ENCODE data around the gene CLDND2. TPM values are rescaled to one million over a fixed set of nuclear protein-coding genes. Genes with fewer than 3 reads are reported as not detected.

CLDND2 gene
- total and polyA plus RNA-seq, 9 donors: 0.44 to 1.7 (median 0.97) TPM

DNA sequence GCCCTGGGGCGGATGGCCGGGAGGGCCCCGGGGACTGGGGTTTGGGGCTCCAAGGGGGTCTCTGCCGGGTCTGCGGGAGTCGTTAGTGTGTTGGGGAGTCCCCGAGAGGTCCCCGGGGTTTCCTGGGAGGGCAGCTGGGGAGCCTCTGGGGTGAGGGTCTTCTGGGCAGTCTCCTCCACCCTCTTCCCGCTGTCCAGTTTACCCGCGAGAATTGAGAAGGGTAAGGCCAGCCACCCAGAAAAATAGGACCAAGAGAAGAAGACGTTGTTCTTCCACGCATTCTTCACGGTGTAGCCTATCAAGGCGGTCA is 1.6 kb downstream of the CLDND2 start:
- Histone ChIP-seq H3K9me3 (replicated peaks; ENCODE audit: control insufficient read depth, low read depth, low read length) (no peaks in the 10 kb centered on the region), H3K27ac (ENCODE audit: low read length) (peak overlapping the region; percentile 99), H3K36me3 (ENCODE audit: control insufficient read depth, insufficient read depth, low read length) (no peaks in the 10 kb centered on the region), H3K4me3 (ENCODE audit: low read length) (peak overlapping the region; percentile 85), H3K4me1 (ENCODE audit: control insufficient read depth, insufficient read depth, low read length) (peaks cover 24% of the 10 kb centered on the region), H3K27me3 (ENCODE audit: control insufficient read depth, insufficient read depth, low read length) (no peaks in the 10 kb centered on the region)
- WGBS (ENCODE audit: insufficient coverage): 0% methylated on average over 9 of the region's 15 CpGs
- DNase-seq: no peak

DNA sequence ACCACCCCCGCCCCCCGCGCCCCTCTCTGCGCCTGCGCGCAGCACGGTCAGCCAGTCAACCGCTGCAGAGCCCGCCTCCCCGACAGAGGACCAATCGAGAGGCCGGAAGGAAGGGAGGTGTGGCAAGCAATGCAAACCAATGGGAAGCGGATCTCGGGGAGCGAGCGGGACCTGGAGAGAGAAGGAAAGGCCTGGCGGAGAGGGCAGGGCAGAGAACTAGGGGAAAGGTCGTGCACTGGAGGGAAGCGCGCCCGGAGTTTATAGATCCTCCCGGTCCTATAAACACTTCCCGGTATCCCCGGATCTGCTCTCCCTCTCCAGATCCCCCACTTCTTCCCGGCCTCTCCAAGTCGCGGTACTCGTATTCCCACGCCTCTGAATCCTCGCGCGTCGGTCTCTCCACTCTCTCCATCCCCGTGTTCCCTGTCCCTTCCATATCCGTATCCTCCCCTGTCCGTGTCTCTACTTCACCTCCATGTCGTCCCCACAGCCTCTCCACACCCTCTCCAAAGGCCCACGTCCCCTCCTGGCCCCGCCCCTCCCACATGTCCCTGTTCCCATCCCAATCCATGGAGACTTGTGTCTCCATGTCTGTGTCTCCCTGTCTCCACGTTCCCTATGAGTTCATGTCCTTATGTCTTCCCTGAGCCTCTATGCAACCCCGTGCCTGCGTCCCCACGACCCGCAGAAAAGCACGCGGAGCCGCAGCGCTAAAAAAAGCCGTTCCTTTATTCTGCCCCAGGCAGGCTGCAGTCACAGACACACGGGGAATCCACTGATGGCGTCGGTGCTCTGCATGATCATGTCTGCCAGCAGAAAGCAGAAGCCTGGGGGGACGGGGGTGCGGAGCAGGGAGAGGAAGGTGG is 2.2 kb downstream of the CLDND2 start:
- Histone ChIP-seq H3K4me3 (ENCODE audit: low read length) (peak overlapping the region; percentile 85), H3K27ac (ENCODE audit: low read length) (peak overlapping the region; percentile 99), H3K9me3 (replicated peaks; ENCODE audit: control insufficient read depth, low read depth, low read length) (no peaks in the 10 kb centered on the region), H3K36me3 (ENCODE audit: control insufficient read depth, insufficient read depth, low read length) (no peaks in the 10 kb centered on the region), H3K4me1 (ENCODE audit: control insufficient read depth, insufficient read depth, low read length) (peaks cover 24% of the 10 kb centered on the region), H3K27me3 (ENCODE audit: control insufficient read depth, insufficient read depth, low read length) (no peaks in the 10 kb centered on the region)
- peak; percentile 99 for DNase-seq
- 0% methylated on average over 46 of the region's 54 CpGs for WGBS (ENCODE audit: insufficient coverage)

DNA sequence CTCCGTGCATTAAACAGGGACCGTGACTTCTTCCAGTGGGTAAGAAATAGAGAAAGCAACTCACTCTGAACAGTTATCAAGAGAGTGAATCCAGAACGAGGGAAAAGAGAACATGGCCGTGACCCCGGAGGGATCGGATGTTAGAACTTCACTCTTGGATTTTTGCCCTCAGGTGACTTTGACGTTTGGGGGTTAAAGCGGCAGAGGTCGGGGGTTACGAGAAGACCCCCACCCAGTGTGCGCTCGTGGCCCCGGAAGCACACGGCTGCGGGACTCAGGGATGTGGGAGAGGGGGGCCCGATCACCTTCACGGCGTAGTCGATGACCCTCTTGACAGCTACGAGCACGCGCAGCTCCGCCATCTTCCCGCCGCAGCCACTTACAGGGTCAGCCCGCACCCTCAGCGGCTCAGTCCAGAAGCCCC is 2.8 kb downstream of the CLDND2 start, which contains the start of gene ETFB:
Gene ETFB (minus strand): TSS at position 424 of the 424 bp plus-strand sequence. CDS start 62 bp downstream, at position 362.
- Histone ChIP-seq H3K36me3 (ENCODE audit: control insufficient read depth, insufficient read depth, low read length) (no peaks in the 10 kb centered on the region), H3K4me3 (ENCODE audit: low read length) (peak within 1 kb of the TSS; percentile 85), H3K27me3 (ENCODE audit: control insufficient read depth, insufficient read depth, low read length) (no peaks in the 10 kb centered on the region), H3K4me1 (ENCODE audit: control insufficient read depth, insufficient read depth, low read length) (peaks cover 24% of the 10 kb centered on the region), H3K9me3 (replicated peaks; ENCODE audit: control insufficient read depth, low read depth, low read length) (no peaks in the 10 kb centered on the region), H3K27ac (ENCODE audit: low read length) (peak within 1 kb of the TSS; percentile 99)
- no peak for DNase-seq
- WGBS (ENCODE audit: insufficient coverage): 1% methylated on average over 21 of the region's 27 CpGs

DNA sequence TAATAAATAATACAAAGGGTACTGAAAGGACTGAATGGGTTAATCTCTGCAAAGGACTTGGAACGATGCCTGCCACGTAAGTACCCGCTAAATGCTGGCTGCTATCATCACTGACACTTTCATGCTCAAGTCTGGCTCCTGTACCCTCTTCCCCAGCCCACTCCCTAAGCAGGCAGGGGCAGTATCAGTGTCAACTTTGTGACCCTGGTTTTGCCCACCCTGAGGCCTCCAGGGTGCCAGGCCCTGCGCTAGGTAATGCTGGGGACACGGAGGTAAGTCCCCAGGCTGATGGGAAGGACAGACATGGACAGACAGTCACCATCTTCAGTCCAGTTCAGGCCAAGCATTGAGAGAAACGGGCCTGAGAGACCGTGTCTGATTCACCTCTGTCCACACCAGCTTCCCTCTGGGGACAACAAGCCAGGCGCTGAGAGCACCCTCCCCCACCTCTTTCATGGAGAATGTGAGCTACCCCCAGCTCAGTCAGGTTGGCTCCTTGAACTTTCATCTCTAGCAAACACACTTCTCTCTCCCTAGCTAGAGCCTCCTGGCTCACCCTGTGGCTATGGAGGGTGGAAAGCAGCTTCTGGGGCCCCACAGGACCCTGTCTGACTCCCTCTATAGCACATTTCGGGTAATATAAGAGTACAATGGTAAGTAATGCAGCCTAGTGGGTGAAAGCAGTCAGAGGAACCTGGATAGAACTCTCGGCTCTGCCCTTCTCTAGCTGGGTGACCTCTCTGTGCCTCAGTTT is 3.4 kb downstream of the CLDND2 start:
- 16% methylated on average over 7 of the region's 10 CpGs for WGBS (ENCODE audit: insufficient coverage)
- H3K9me3 ChIP-seq (replicated peaks; ENCODE audit: control insufficient read depth, low read depth, low read length): no peaks in the 10 kb centered on the region
- peaks cover 24% of the 10 kb centered on the region for H3K4me1 ChIP-seq (ENCODE audit: control insufficient read depth, insufficient read depth, low read length)
- no peaks in the 10 kb centered on the region for H3K27me3 ChIP-seq (ENCODE audit: control insufficient read depth, insufficient read depth, low read length)
- H3K4me3 ChIP-seq (ENCODE audit: low read length): peak overlapping the region; percentile 81
- DNase-seq: peak; percentile 49
- H3K36me3 ChIP-seq (ENCODE audit: control insufficient read depth, insufficient read depth, low read length): no peaks in the 10 kb centered on the region
- peak overlapping the region; percentile 70 for H3K27ac ChIP-seq (ENCODE audit: low read length)

DNA sequence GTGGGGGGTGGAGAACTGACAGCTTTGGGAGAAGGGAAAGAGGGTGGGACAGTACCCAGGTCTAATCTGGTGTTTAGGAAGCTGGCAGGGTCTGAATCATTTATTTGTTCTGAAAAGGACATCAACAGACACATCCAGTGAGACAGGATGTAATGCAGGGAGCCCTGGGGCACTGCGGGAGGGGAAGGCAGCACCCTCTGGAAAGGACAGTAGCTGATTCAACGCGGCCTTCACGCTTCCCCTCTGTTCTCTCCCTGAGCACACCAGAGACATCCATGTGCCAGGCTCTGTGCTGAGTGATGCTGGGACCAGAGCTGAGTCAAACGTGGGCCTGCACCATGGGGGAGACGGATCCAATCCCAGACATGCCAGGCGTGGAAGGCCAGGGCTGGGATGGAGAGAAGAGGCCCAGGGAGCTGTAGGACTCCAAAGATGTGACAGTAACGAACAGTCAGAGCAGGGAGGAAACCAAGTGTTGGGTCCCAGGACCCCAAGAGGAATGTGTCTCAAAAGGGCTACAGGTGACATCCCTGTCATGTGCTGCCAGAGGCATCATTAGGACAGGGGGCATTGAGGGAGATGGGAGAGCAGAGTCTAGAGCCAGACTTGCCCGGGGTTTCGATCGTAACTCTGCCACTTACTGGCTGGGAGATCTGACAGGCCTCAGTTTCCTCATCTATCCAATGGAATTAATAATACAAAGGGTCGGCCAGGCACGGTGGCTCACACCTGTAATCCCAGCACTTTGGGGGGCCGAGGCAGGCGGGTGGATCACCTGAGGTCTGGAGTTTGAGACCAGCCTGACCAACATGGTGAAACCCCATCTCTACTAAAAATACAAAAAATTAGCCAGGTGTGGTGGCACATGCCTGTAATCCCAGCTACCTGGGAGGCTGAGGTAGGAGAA is 4.3 kb downstream of the CLDND2 start:
- WGBS (ENCODE audit: insufficient coverage): 76% methylated on average over 4 of the region's 15 CpGs

DNA sequence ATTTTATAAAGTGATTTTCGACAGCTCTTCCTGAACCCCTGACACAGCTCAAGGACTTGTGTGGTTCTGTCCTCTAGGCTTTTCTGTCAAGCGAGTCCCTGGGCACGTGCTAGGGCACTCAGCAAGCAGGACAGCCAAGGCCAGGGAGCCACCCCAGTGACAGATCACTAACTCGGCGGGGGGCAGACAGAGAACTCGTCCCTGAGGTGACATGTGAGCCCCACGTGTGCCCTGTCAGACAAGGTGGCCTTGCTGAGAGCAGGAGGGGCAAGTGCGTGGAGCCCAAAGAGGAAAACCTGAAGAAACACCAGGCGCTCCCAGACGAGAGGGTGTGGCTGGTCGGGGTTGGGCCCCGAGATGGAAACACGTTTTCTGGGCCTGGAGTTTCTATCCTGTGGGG is 7.6 kb downstream of the CLDND2 start:
- no peak overlapping the region for H3K4me3 ChIP-seq (ENCODE audit: low read length)
- whole genome bisulfite sequencing (ENCODE audit: insufficient coverage): 91% methylated on average over 11 of the region's 13 CpGs
- no peak overlapping the region for H3K27ac ChIP-seq (ENCODE audit: low read length)
- H3K9me3 ChIP-seq (replicated peaks; ENCODE audit: control insufficient read depth, low read depth, low read length): no peaks in the 10 kb centered on the region
- H3K27me3 ChIP-seq (ENCODE audit: control insufficient read depth, insufficient read depth, low read length): no peaks in the 10 kb centered on the region
- H3K4me1 ChIP-seq (ENCODE audit: control insufficient read depth, insufficient read depth, low read length): peaks cover 7% of the 10 kb centered on the region
- no peak for DNase-seq
- H3K36me3 ChIP-seq (ENCODE audit: control insufficient read depth, insufficient read depth, low read length): no peaks in the 10 kb centered on the region

More for the DNA sequence above, 4.3 kb downstream of the CLDND2 start:
- H3K36me3 ChIP-seq (ENCODE audit: control insufficient read depth, insufficient read depth, low read length): no peaks in the 10 kb centered on the region
- no peak for DNase-seq
- H3K4me3 ChIP-seq (ENCODE audit: low read length): no peak overlapping the region
- H3K9me3 ChIP-seq (replicated peaks; ENCODE audit: control insufficient read depth, low read depth, low read length): no peaks in the 10 kb centered on the region
- peaks cover 24% of the 10 kb centered on the region for H3K4me1 ChIP-seq (ENCODE audit: control insufficient read depth, insufficient read depth, low read length)
- no peak overlapping the region for H3K27ac ChIP-seq (ENCODE audit: low read length)
- no peaks in the 10 kb centered on the region for H3K27me3 ChIP-seq (ENCODE audit: control insufficient read depth, insufficient read depth, low read length)

DNA sequence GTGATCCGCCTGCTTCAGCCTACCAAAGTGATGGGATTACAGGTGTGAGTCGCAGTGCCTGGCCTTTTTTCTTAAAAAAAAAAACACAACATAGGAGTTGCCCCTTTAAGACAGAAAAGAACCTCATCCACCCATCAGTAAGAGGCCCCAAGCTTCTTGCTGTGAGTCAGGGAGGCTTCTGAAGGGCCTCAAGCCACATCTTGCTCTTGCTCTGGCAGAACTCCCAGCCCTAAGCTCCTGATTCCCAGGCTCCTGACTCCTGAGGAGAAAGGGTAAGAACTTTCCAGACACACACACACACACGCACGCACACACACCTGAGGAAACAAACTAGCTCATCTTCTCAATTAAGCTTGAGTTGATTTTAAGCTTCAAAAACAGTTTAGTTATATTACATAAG is 9.5 kb downstream of the CLDND2 start:
- H3K27ac ChIP-seq (ENCODE audit: low read length): no peak overlapping the region
- H3K27me3 ChIP-seq (ENCODE audit: control insufficient read depth, insufficient read depth, low read length): no peaks in the 10 kb centered on the region
- no peaks in the 10 kb centered on the region for H3K36me3 ChIP-seq (ENCODE audit: control insufficient read depth, insufficient read depth, low read length)
- WGBS (ENCODE audit: insufficient coverage): no CpG with 5 or more reads among the region's 4 CpGs
- peak; percentile 74 for DNase-seq
- H3K4me1 ChIP-seq (ENCODE audit: control insufficient read depth, insufficient read depth, low read length): peaks cover under 1% of the 10 kb centered on the region
- no peaks in the 10 kb centered on the region for H3K9me3 ChIP-seq (replicated peaks; ENCODE audit: control insufficient read depth, low read depth, low read length)
- no peak overlapping the region for H3K4me3 ChIP-seq (ENCODE audit: low read length)

DNA sequence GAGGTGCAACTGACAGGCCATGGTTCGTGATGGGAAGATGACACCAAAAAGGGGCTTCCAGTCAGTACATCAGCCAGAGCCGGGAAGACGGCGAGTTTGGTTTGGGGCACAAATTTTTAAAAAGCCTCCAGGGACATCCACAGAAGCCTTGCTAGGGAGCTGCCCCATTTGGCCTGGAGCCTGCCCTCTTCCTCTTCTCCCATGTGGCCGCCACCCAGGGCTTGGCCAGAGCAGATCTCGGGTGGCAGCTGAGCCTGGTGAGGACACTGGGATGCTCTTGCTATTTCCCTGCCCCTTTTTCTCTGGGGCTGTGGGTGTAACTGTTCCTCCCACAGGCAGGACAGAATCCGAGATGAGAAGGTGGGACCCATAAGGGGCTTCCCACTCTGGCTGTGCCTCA is 10.9 kb downstream of the CLDND2 start:
- Histone ChIP-seq H3K4me3 (ENCODE audit: low read length) (no peak overlapping the region), H3K4me1 (ENCODE audit: control insufficient read depth, insufficient read depth, low read length) (peaks cover 4% of the 10 kb centered on the region), H3K36me3 (ENCODE audit: control insufficient read depth, insufficient read depth, low read length) (peaks cover under 1% of the 10 kb centered on the region), H3K27ac (ENCODE audit: low read length) (no peak overlapping the region), H3K9me3 (replicated peaks; ENCODE audit: control insufficient read depth, low read depth, low read length) (no peaks in the 10 kb centered on the region), H3K27me3 (ENCODE audit: control insufficient read depth, insufficient read depth, low read length) (no peaks in the 10 kb centered on the region)
- no peak for DNase-seq
- 78% methylated on average over 6 of the region's 7 CpGs for WGBS (ENCODE audit: insufficient coverage)

DNA sequence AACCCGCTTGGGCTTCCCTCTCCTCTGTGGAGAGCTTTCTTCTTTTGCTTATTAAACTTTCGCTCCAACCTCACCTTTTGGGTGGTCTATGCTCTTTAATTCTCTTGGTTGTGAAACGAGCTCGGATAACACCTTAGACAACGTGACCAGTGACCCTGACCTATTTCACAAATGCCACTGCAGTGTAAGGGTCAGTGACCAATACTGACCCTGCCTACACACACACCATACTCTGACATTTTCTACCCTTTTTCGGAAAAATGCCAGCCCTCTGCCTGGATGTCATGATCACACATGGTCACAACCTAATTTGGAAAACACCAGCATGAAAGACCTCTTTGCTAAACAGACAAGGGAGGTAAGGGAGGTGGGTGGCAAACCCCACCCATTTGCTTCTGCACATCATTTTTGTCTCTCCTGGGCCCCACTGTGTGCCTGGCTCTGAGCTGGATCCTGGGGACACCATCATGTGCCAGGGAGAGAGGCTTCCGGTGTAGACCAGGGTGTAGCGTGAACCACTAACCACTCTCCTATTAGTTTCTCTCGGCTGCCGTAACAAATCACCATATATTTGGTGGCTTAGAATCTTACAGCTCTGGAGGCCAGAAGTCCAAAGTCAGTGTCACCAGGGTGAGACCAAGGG is 12.5 kb downstream of the CLDND2 start:
- peaks cover 15% of the 10 kb centered on the region for H3K36me3 ChIP-seq (ENCODE audit: control insufficient read depth, insufficient read depth, low read length)
- H3K4me1 ChIP-seq (ENCODE audit: control insufficient read depth, insufficient read depth, low read length): peaks cover 4% of the 10 kb centered on the region
- H3K4me3 ChIP-seq (ENCODE audit: low read length): no peak overlapping the region
- H3K9me3 ChIP-seq (replicated peaks; ENCODE audit: control insufficient read depth, low read depth, low read length): no peaks in the 10 kb centered on the region
- no peaks in the 10 kb centered on the region for H3K27me3 ChIP-seq (ENCODE audit: control insufficient read depth, insufficient read depth, low read length)
- no peak for DNase-seq
- no peak overlapping the region for H3K27ac ChIP-seq (ENCODE audit: low read length)
- WGBS (ENCODE audit: insufficient coverage): 73% methylated on average over 2 of the region's 10 CpGs
